Testis (tissue), 3 donors: Measurements from ENCODE around the gene CEP131. TPM values are rescaled to one million over a fixed set of nuclear protein-coding genes. Genes with fewer than 3 reads are reported as not detected.
A peak's percentile ranks its signal among the peaks of the same experiment; 100 is the strongest.

Experiments used
- DNase-seq: peaks from one replicate; pipeline ENCODE4 v3.0.0-alpha.2; 2019
- H3K27ac ChIP-seq, 2 donors: fragments of 200-600 bp; sonication (generic); one replicate each; pipeline ENCODE4 v1.5.1; 2019
- H3K27me3 ChIP-seq: fragments of 200-600 bp; sonication (generic); one replicate; pipeline ENCODE4 v1.5.1; 2019
- H3K36me3 ChIP-seq: fragments of 200-600 bp; sonication (generic); one replicate; pipeline ENCODE4 v1.5.1; 2017; ENCODE audit warnings: low read depth; ENCODE audit errors: missing control alignments
- H3K4me1 ChIP-seq: fragments of 200-600 bp; sonication (generic); one replicate; pipeline ENCODE4 v1.5.1; 2019
- H3K4me3 ChIP-seq, 2 donors: fragments of 200-600 bp; sonication (generic); one replicate each; pipeline ENCODE4 v1.5.1; 2017 to 2019
- H3K9me3 ChIP-seq: fragments of 200-600 bp; sonication (generic); one replicate; pipeline ENCODE4 v1.5.1; 2017
- CTCF ChIP-seq, 3 experiments: fragments of 450-650 bp in 2 of 3; fragments of 200-600 bp in 1 of 3; sonication (generic) in 1 of 3; IDR thresholded peaks; one replicate each; pipeline ENCODE4 v1.5.1; 2016 to 2019; ENCODE audit warnings: antibody characterized with exemption in 3 of 3, mild to moderate bottlenecking in 2 of 3, moderate library complexity in 1 of 3
- POLR2A ChIP-seq: fragments of 450-650 bp; IDR thresholded peaks from one replicate; pipeline ENCODE4 v1.6.1; 2017; ENCODE audit warnings: antibody characterized with exemption, mild to moderate bottlenecking, moderate library complexity
- WGBS, 2 donors: methylation state at CpG; one replicate each; pipeline ENCODE4 v1.1.5; 2018; 5-methylcytosine and 5-hydroxymethylcytosine counted together
- intact Hi-C: fragments of 100-400 bp; cut with DNase I; formaldehyde crosslinking; loops from one replicate; pipeline ENCODE4 v1.15.1; 2023; ENCODE audit warnings: low total_unique reads
- polyA plus RNA-seq: library from polyadenylated mRNA; stranded (reverse); fragments of 350-450 nt; fragmentation: Illumina TruSeq; extraction: RNeasy Lipid Tissue Mini Kit (QIAGEN cat#74804); gene quantifications from one replicate; pipeline ENCODE4 v1.2.3, GENCODE V29; 2014; ENCODE audit warnings: low read depth, low replicate concordance; ENCODE audit not compliant: insufficient read depth
- total RNA-seq, 2 donors: library from RNA; depleted of rRNA; stranded (reverse); fragments of >200 nt; gene quantifications; one replicate each; pipeline ENCODE4 v1.2.3, GENCODE V29; 2016

Gene CEP131
- total and polyA plus RNA-seq, 3 donors from 2014 or later, result 28.9 to 48.7 (median 42.9) TPM

- DNase-seq, result no peak
Measured at GRCh38 chr17:81182596-81182995, 40.2 kb downstream of the CEP131 start.

DNA sequence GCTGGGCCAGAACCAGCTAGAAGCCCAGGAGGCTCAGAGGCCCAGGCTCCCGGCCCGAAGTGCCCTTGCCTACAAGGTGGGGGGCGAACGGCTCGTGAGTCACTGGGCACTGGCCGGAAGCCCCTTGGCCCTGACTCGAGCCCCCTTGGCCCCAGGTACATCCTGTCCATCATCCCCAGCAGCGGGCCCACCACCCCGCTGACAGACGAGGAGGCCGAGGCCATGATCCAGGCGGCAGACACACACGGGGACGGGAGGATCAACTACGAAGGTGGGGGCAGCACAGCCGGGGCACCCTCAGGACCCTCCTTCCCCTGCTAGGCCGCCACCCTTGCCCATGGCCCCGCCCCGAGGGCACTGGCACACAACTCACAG lies 41.0 kb downstream of the CEP131 start:
- WGBS, 2 donors, result 95% methylated on average over 19 of the region's 19 CpGs; no CpG with 5 or more reads in 1 of the 2 donors
- Histone ChIP-seq H3K36me3 (no peaks in the 10 kb centered on the region), H3K9me3 (no peaks in the 10 kb centered on the region), H3K4me3 (no peak overlapping the region), H3K4me1 (peaks cover 7% of the 10 kb centered on the region), H3K27me3 (no peaks in the 10 kb centered on the region), H3K27ac (no peak overlapping the region)
- no peak for DNase-seq
- TF ChIP-seq CTCF (IDR thresholded peaks at IDR 0.05) (no peak), POLR2A (no peak)
- intact Hi-C loops, result no loop called here

More at GRCh38 chr17:81182596-81182995, 40.2 kb downstream of the CEP131 start:
- Histone ChIP-seq H3K4me1 (peaks cover 7% of the 10 kb centered on the region), H3K36me3 (no peaks in the 10 kb centered on the region), H3K9me3 (no peaks in the 10 kb centered on the region), H3K4me3 (no peak overlapping the region), H3K27me3 (no peaks in the 10 kb centered on the region), H3K27ac (no peak overlapping the region)
- TF ChIP-seq CTCF (IDR thresholded peaks at IDR 0.05), result no peak
- TF ChIP-seq POLR2A, result no peak
- intact Hi-C loops, result no loop called here
- WGBS, 2 donors, result 79% methylated on average over 5 of the region's 5 CpGs; no CpG with 5 or more reads in 1 of the 2 donors

- Histone ChIP-seq H3K27ac (no peak overlapping the region), H3K4me1 (peaks cover 7% of the 10 kb centered on the region), H3K36me3 (no peaks in the 10 kb centered on the region), H3K27me3 (no peaks in the 10 kb centered on the region), H3K9me3 (no peaks in the 10 kb centered on the region), H3K4me3 (no peak overlapping the region)
- WGBS, 2 donors, result 89 to 92% methylated on average over 25 to 49 of the region's 49 CpGs
- DNase-seq, result no peak
- TF ChIP-seq POLR2A, result no peak
- TF ChIP-seq CTCF (IDR thresholded peaks at IDR 0.05), result no peak
- intact Hi-C loops, result no loop called here
Measured at GRCh38 chr17:81180836-81181810, 41.6 kb downstream of the CEP131 start.

DNA sequence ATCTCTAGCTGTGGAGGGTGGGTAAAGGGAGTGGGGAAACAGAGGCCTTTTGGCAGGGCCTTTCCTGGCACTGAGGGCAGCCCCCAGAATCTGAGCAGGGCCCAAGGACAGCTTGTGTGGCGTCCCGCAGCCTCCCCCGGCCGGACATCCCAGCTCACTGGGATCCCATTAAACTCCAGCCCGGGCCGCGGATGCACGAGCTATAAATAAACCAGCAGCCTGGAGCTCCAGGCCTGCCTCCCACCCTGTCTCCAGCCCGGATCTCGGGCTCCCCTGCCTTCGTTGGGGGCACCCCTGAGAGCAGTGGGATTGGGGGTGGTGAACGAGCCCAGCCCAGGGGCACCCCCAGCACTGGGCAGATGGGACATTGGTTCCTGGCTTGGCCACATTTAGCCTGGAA lies 42.9 kb downstream of the CEP131 start:
- H3K4me3 ChIP-seq, result no peak overlapping the region
- TF ChIP-seq POLR2A (no peak), CTCF (IDR thresholded peaks at IDR 0.05) (no peak)
- H3K36me3 ChIP-seq, result no peaks in the 10 kb centered on the region
- H3K27me3 ChIP-seq, result no peaks in the 10 kb centered on the region
- H3K4me1 ChIP-seq, result peaks cover 7% of the 10 kb centered on the region
- H3K27ac ChIP-seq, result no peak overlapping the region
- 30 to 47% methylated on average over 3 to 12 of the region's 12 CpGs for WGBS, 2 donors
- intact Hi-C loops, result no loop called here
- peak; percentile 45 for DNase-seq
- no peaks in the 10 kb centered on the region for H3K9me3 ChIP-seq
